ENCODE data around the gene PRSS8. TPM values are rescaled to one million over a fixed set of nuclear protein-coding genes. Genes with fewer than 3 reads are reported as not detected.

Gene PRSS8
- total RNA-seq, 1 donor from 2014 or later = not detected

GRCh38 chr16:31130336-31130891 is 5.1 kb downstream of the PRSS8 start:
- intact Hi-C loops (cut with micrococcal nuclease) = no loop called here

DNA sequence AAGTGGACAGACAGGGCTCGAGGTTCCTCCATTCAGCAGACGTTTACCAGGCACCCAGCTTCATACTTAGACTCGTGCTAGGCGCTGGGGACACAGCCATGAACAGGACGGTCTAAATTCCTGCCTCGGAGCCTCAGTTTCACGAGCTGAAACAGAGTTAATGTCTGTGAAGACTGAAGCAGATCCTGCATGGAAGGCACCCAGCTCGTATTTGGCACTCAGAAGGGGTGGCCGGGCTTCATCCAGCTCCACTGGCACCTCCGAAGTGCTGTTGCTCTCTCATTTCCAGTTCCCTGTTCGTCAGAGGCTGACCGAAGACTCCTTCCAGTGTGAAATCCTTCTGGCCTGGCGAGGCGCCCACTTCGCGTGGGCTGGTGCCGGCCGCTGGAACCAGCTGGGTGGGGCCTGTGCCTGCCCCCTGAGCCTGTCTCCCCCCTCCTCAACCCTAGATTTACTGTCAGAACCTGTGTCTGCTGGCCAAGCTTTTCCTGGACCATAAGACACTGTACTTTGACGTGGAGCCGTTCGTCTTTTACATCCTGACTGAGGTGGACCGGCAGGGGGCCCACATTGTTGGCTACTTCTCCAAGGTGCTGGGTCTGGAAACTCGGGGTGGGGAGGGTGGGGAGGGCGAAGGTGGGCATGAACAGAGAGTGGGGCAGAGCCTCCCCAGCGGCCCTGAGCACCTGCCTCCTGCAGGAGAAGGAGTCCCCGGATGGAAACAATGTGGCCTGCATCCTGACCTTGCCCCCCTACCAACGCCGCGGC is 5.8 kb downstream of the PRSS8 start:
- intact Hi-C loops (cut with micrococcal nuclease) = no loop called here

DNA sequence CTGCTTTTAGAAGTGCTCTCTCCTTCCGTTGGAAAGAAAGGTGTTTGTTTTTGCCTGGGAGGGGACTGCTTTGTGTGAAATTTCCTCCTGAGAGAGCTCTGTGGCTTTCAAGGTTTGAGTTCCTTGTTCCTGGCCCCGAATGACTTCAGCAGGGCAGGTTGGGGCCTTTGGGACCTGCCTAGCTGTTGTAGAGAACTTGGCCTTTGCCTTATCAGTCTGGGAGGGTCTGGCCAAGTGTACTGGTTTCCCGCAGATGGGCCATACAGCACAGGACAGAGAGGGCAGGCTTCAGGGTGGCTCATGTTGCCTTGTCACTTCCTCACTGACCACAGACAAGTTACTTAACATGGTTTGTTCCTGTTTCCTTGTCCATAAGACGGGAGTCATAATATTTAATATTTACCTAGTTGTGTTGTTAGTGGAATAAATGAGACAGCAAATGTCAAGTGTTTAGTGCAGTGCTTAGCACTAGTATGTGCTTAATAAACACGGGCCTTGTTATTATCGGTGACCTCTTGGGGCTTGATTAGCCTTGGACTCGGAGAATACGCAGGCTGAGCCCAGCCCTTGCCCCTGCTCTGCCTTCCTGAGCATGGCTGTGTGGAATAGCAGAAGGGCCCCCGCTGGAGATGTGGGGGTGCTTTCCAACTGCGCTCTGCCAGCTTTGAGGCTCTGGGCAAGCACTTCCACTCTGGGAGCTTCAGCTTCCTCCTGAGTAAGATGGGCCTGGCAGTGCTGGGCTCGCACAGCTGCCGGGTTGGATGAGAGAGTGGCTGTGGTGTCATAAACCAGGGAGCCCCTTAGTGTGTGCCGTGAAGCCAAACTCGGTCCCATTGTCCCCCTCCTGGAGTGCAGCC is 6.6 kb downstream of the PRSS8 start:
- intact Hi-C loops (cut with micrococcal nuclease) = no loop called here

GRCh38 chr16:31127182-31127581 is 8.3 kb downstream of the PRSS8 start:
- intact Hi-C loops (cut with micrococcal nuclease) = no loop called here

- intact Hi-C loops (cut with micrococcal nuclease) = no loop called here
Observed at GRCh38 chr16:31125844-31126243, 9.7 kb downstream of the PRSS8 start.

- intact Hi-C loops (cut with micrococcal nuclease) = no loop called here
Observed at GRCh38 chr16:31120129-31120528, 15.4 kb downstream of the PRSS8 start.

DNA sequence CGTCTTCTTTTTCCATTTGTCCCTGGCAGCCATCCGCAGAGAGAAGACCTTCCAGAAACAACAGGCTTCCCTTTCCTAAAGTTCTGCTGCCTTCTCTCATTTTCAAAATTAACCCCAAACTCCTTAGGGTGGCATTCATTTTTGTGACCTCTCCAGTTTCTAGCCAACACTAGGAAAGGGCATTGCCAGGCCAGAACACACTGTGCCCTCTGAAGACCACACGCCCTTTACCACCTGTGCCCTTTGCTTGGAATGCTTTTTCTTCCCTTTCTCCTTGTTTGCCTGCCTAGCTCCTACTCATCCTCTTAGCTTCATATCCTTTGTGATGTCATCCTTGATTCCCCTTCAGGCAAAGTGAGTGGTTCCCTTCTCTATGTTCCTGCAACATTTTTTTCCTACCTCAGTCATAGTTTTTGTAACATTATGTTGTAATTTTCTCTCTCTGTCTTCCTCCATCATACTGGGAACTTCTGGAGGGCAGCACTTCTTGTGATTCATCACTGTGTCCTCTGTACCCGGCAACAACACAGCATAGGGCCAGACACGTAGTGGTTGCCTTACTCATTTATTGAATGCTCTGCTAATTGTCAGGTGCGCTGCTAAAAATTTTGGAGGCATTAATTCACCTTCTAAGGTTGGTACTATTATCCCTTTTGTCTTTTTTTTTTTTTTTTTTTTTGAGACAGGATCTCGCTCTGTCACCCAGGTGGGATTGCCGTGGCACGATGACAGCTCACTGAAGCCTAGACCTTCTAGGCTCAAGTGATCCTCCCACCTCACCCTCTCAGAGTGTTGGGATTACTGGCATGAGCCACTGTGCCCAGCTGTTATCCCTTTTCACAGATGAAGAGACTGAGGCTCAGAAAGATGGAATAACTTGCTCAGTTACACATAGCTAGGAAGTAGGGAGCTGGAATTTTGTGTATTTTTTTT is 17.0 kb downstream of the PRSS8 start:
- intact Hi-C loops (cut with micrococcal nuclease) = loop anchor here (1.0 to 10.0 kb wide), 3 partner anchors 121 to 756 kb away; partner anchors contain the start of gene ZNF267

- intact Hi-C loops (cut with micrococcal nuclease) = loop anchor here (1.0 to 10.0 kb wide), 12 partner anchors 23 to 757 kb away; partner anchors contain the start of genes SETD1A, STX4, VKORC1 and ZNF267
Observed at GRCh38 chr16:31117384-31118222, 17.9 kb downstream of the PRSS8 start, which contains the start of gene KAT8. Gene KAT8, plus strand, starts transcription at chr16:31117664. Its CDS starts 18 bp downstream, at chr16:31117682.

- intact Hi-C loops (cut with micrococcal nuclease) = loop anchor here (10.0 kb wide), 1 partner anchor 760 kb away; the partner anchor contains the start of gene ZNF267
Observed at GRCh38 chr16:31114468-31114867, 21.1 kb downstream of the PRSS8 start.

- intact Hi-C loops (cut with micrococcal nuclease) = loop anchor here (10.0 kb wide), 1 partner anchor 761 kb away; the partner anchor contains the start of gene ZNF267
Observed at GRCh38 chr16:31113121-31114120, 22.1 kb downstream of the PRSS8 start.

DNA sequence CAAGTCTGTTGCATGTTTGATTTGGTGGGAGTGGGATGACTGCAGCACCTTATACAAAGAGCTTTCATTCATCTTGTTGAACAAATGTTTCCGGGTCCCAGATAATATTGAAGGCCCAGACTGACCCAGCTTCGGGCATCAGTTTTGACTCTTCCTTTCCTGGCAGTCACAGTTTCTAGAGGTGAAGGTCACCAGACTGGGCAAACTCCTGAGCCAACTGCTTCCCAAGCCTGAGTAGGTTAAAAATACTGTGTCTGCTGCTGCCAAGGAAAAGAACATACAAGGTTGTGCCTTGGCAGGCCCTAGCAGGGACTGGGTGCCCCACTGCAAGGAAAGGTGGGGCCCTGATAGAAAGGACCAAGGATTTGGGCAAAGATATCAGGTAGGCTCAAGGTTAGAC is 22.8 kb downstream of the PRSS8 start:
- intact Hi-C loops (cut with micrococcal nuclease) = loop anchor here (10.0 kb wide), 1 partner anchor 762 kb away; the partner anchor contains the start of gene ZNF267

DNA sequence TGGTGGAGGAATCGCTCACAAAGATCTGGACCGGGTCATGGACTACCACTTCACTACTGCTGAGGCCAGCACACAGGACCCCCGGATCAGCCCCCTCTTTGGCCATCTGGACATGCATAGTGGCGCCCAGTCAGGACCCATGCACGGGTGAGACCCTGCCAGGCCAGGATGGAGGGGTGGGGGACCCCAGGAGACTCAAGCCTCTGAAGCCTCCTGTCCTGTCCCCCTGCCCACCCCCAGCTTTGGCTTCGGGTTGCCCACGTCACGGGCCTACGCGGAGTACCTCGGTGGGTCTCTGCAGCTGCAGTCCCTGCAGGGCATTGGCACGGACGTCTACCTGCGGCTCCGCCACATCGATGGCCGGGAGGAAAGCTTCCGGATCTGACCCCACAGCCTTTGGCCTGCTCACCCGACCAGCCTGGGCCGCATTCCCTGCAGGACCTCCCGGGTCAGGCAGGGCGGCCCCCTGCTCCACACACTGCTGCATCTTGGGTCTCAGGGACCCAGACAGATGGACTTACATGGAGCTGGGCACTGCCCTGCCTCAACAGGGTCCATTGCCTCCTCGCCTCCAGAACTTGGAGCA is 23.6 kb downstream of the PRSS8 start:
- intact Hi-C loops (cut with micrococcal nuclease) = loop anchor here (10.0 kb wide), 1 partner anchor 763 kb away; the partner anchor contains the start of gene ZNF267

- intact Hi-C loops (cut with micrococcal nuclease) = loop anchor here (10.0 kb wide), 1 partner anchor 764 kb away; the partner anchor contains the start of gene ZNF267
Observed at GRCh38 chr16:31110106-31111034, 25.2 kb downstream of the PRSS8 start.

GRCh38 chr16:31109622-31110021 is 25.9 kb downstream of the PRSS8 start:
- intact Hi-C loops (cut with micrococcal nuclease) = loop anchor here (2.0 to 10.0 kb wide), 5 partner anchors 15 to 765 kb away; partner anchors contain the start of genes ARMC5, SETD1A, VKORC1 and ZNF267

DNA sequence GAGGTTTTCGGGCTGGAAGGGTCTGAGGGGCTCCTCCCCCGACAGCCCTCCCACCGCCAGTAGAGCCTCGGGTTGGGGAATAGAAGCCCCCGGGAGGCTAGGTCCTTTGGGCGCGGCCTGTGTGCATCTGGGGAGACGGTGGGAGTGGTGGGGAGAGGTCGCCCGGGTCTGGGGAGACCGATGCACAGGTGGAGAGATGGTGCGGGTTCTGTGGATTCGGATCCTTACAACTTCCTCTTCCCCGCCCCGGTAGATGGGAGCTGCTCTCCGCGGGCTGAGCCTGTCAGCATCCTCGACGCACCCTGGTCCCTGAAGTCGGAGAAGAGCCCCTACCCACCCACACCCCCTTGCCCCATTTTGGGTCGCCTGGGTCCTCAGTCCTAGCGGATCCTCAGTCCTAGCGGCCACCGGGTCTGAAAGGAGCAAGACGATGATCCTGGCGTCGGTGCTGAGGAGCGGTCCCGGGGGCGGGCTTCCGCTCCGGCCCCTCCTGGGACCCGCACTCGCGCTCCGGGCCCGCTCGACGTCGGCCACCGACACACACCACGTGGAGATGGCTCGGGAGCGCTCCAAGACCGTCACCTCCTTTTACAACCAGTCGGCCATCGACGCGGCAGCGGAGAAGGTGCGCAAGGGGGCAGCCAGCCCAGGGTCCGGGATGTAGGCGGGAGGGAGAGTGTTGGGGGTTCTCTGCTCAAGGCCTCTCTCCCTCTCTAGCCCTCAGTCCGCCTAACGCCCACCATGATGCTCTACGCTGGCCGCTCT is 26.6 kb downstream of the PRSS8 start:
- intact Hi-C loops (cut with micrococcal nuclease) = loop anchor here (2.0 kb wide), 4 partner anchors 14 to 350 kb away; partner anchors contain the start of genes ARMC5, SETD1A and VKORC1
